ES-I3 (cell line): Measurements from ENCODE around the gene KIT.

ENCODE experiments used
- H3K36me3 ChIP-seq: 2 replicates; pipeline ENCODE4 v1.6.1; 2013; ENCODE audit warnings: mild to moderate bottlenecking, low read length, control low read depth, moderate library complexity; ENCODE audit not compliant: insufficient read depth
- H3K4me1 ChIP-seq: 2 replicates; pipeline ENCODE4 v1.6.1; 2013; ENCODE audit warnings: mild to moderate bottlenecking, control low read depth, low read length; ENCODE audit not compliant: insufficient read depth
- H3K9ac ChIP-seq: 2 replicates; pipeline ENCODE4 v1.6.1; 2013; ENCODE audit warnings: low read depth, mild to moderate bottlenecking, low read length, moderate library complexity
- H3K9me3 ChIP-seq: 2 replicates; pipeline ENCODE4 v1.6.1; 2013; ENCODE audit warnings: mild to moderate bottlenecking, low read length, moderate library complexity; ENCODE audit not compliant: control insufficient read depth, insufficient read depth

Gene KIT

GRCh38 chr4:54703182-54703581 is 45.4 kb downstream of the KIT start:
- Histone ChIP-seq H3K36me3 (no peaks in the 10 kb centered on the region; the same call in 1 of the 2 replicates), H3K9me3 (no peaks in the 10 kb centered on the region), H3K4me1 (no peaks in the 10 kb centered on the region), H3K9ac (no peak overlapping the region)

GRCh38 chr4:54707406-54707805 is 49.6 kb downstream of the KIT start:
- no peaks in the 10 kb centered on the region for H3K4me1 ChIP-seq
- no peaks in the 10 kb centered on the region for H3K9me3 ChIP-seq
- H3K9ac ChIP-seq, result no peak overlapping the region
- H3K36me3 ChIP-seq, result no peaks in the 10 kb centered on the region; the same call in 1 of the 2 replicates

GRCh38 chr4:54708339-54709279 is 50.9 kb downstream of the KIT start:
- no peaks in the 10 kb centered on the region; the same call in 1 of the 2 replicates for H3K36me3 ChIP-seq
- H3K4me1 ChIP-seq, result no peaks in the 10 kb centered on the region
- H3K9me3 ChIP-seq, result no peaks in the 10 kb centered on the region
- H3K9ac ChIP-seq, result no peak overlapping the region

GRCh38 chr4:54709400-54709799 is 51.6 kb downstream of the KIT start:
- no peaks in the 10 kb centered on the region for H3K9me3 ChIP-seq
- no peaks in the 10 kb centered on the region for H3K4me1 ChIP-seq
- no peaks in the 10 kb centered on the region; the same call in 1 of the 2 replicates for H3K36me3 ChIP-seq
- H3K9ac ChIP-seq, result no peak overlapping the region

GRCh38 chr4:54712206-54712605 is 54.4 kb downstream of the KIT start:
- Histone ChIP-seq H3K4me1 (no peaks in the 10 kb centered on the region), H3K9me3 (no peaks in the 10 kb centered on the region), H3K36me3 (no peaks in the 10 kb centered on the region), H3K9ac (no peak overlapping the region)

GRCh38 chr4:54714631-54715030 is 56.9 kb downstream of the KIT start:
- Histone ChIP-seq H3K4me1 (no peaks in the 10 kb centered on the region), H3K9ac (no peak overlapping the region), H3K36me3 (no peaks in the 10 kb centered on the region), H3K9me3 (no peaks in the 10 kb centered on the region)

GRCh38 chr4:54716478-54717065 is 58.8 kb downstream of the KIT start:
- no peaks in the 10 kb centered on the region for H3K4me1 ChIP-seq
- no peaks in the 10 kb centered on the region for H3K36me3 ChIP-seq
- no peaks in the 10 kb centered on the region for H3K9me3 ChIP-seq
- no peak overlapping the region for H3K9ac ChIP-seq

- Histone ChIP-seq H3K36me3 (no peaks in the 10 kb centered on the region), H3K9ac (no peak overlapping the region), H3K9me3 (no peaks in the 10 kb centered on the region), H3K4me1 (no peaks in the 10 kb centered on the region)
These were observed 59.9 kb downstream of the KIT start for GRCh38 chr4:54717694-54718093.

GRCh38 chr4:54719378-54719777 is 61.6 kb downstream of the KIT start:
- no peak overlapping the region for H3K9ac ChIP-seq
- no peaks in the 10 kb centered on the region for H3K9me3 ChIP-seq
- no peaks in the 10 kb centered on the region for H3K4me1 ChIP-seq
- no peaks in the 10 kb centered on the region for H3K36me3 ChIP-seq

GRCh38 chr4:54723220-54723619 is 65.5 kb downstream of the KIT start:
- no peaks in the 10 kb centered on the region for H3K9me3 ChIP-seq
- peaks cover 4% of the 10 kb centered on the region for H3K4me1 ChIP-seq
- no peak overlapping the region for H3K9ac ChIP-seq
- H3K36me3 ChIP-seq, result no peaks in the 10 kb centered on the region

GRCh38 chr4:54723820-54724219 is 66.1 kb downstream of the KIT start:
- Histone ChIP-seq H3K4me1 (peaks cover 4% of the 10 kb centered on the region), H3K9ac (no peak overlapping the region), H3K9me3 (no peaks in the 10 kb centered on the region), H3K36me3 (no peaks in the 10 kb centered on the region)

- peaks cover 4% of the 10 kb centered on the region for H3K4me1 ChIP-seq
- no peak overlapping the region for H3K9ac ChIP-seq
- H3K9me3 ChIP-seq, result no peaks in the 10 kb centered on the region
- no peaks in the 10 kb centered on the region for H3K36me3 ChIP-seq
These were observed 69.2 kb downstream of the KIT start for GRCh38 chr4:54726907-54727306.

GRCh38 chr4:54727346-54727745 is 69.6 kb downstream of the KIT start:
- H3K9me3 ChIP-seq, result no peaks in the 10 kb centered on the region
- H3K36me3 ChIP-seq, result no peaks in the 10 kb centered on the region
- no peak overlapping the region for H3K9ac ChIP-seq
- peaks cover 4% of the 10 kb centered on the region for H3K4me1 ChIP-seq

- Histone ChIP-seq H3K9ac (no peak overlapping the region), H3K36me3 (no peaks in the 10 kb centered on the region), H3K4me1 (peaks cover 4% of the 10 kb centered on the region), H3K9me3 (no peaks in the 10 kb centered on the region)
These were observed 70.6 kb downstream of the KIT start for GRCh38 chr4:54728368-54728767.

GRCh38 chr4:54729256-54729655 is 71.5 kb downstream of the KIT start:
- Histone ChIP-seq H3K9me3 (no peaks in the 10 kb centered on the region), H3K36me3 (no peaks in the 10 kb centered on the region), H3K4me1 (peaks cover 4% of the 10 kb centered on the region), H3K9ac (no peak overlapping the region)
